GM12878 (cell line): ENCODE measurements around the gene C4orf17. TPM values are rescaled to one million over a fixed set of nuclear protein-coding genes. Genes with fewer than 3 reads are reported as not detected.

ENCODE experiments used
- ATAC-seq: fragments of 200-7000 bp; cut with Tn5 transposase; 3 replicates; pipeline ENCODE4 v1.9.1; 2020; ENCODE audit warnings: mild to moderate bottlenecking, moderate library complexity
- BruUV-seq: library from RNA; stranded (reverse); fragments of 400-500 nt; replicated peaks from 2 replicates; lab custom pipeline; 2021; lab: Mats Ljungman, UMichigan
- CTCF ChIA-PET: fragments of 300-600 bp; sonication (Branson Sonifier 250); formaldehyde crosslinking; extraction: SDS; loops from one replicate; lab custom pipeline; 2021; ENCODE audit warnings: inconsistent platforms; lab: Yijun Ruan, JAX
- POLR2A ChIA-PET: fragments of 350-600 bp; formaldehyde crosslinking; extraction: SDS; loops from one replicate; lab custom pipeline; 2021; ENCODE audit warnings: inconsistent platforms; lab: Charles Lee
- RAD21 ChIA-PET: fragments of 300-600 bp; sonication (Branson Sonifier 250); formaldehyde crosslinking; loops from one replicate; lab custom pipeline; 2023; ENCODE audit warnings: antibody characterized with exemption; ENCODE audit not compliant: unreplicated experiment; lab: Charles Lee
- SMC1A ChIA-PET: fragments of 300-600 bp; sonication (Branson Sonifier 250); formaldehyde crosslinking; loops from one replicate; lab custom pipeline; 2023; ENCODE audit not compliant: unreplicated experiment, uncharacterized antibody; lab: Charles Lee
- DNase-seq: peaks from one replicate; pipeline ENCODE4 v3.0.0-alpha.2; 2011; ENCODE audit warnings: low read depth, low spot score
- FAIRE-seq: peaks from 3 replicates; lab custom pipeline; 2011; peaks lifted over from hg19 to GRCh38; lab: Jason Lieb, UNC
- H2AFZ ChIP-seq: 2 replicates; pipeline ENCODE4 v1.6.0; 2011; ENCODE audit warnings: low read depth, low read length, control low read depth; ENCODE audit not compliant: control insufficient read depth
- H3K27ac ChIP-seq: 2 replicates; pipeline ENCODE4 v1.5.1; 2011; ENCODE audit warnings: control low read depth; ENCODE audit not compliant: control insufficient read depth, insufficient read depth
- H3K27me3 ChIP-seq, 2 experiments: replicated peaks in 1 of 2; 2 replicates each; pipeline versions ENCODE4 v1.6.0 to v1.6.1; 2011; ENCODE audit warnings: low read length in 1 of 2; ENCODE audit not compliant: control insufficient read depth in 2 of 2, insufficient read depth in 2 of 2
- H3K36me3 ChIP-seq, 2 experiments: 2 replicates each; pipeline ENCODE4 v1.5.1; 2011; ENCODE audit warnings: low read length in 1 of 2; ENCODE audit not compliant: control insufficient read depth in 2 of 2, insufficient read depth in 2 of 2
- H3K4me1 ChIP-seq: 2 replicates; pipeline ENCODE4 v1.6.1; 2011; ENCODE audit warnings: mild to moderate bottlenecking, low read length, moderate library complexity, mixed read lengths; ENCODE audit not compliant: control insufficient read depth, insufficient read depth
- H3K4me2 ChIP-seq: 2 replicates; pipeline ENCODE4 v1.6.0; 2011; ENCODE audit warnings: control low read depth; ENCODE audit not compliant: control insufficient read depth, insufficient read depth
- H3K4me3 ChIP-seq: fragments of 200-600 bp; sonication (generic); 2 replicates; pipeline ENCODE4 v1.5.1; 2016
- H3K79me2 ChIP-seq: 2 replicates; pipeline ENCODE4 v1.6.0; 2011; ENCODE audit warnings: low read length; ENCODE audit not compliant: control insufficient read depth, insufficient read depth
- H3K9ac ChIP-seq: 2 replicates; pipeline ENCODE4 v1.8.0; 2011; ENCODE audit warnings: low read length, control low read depth, mixed read lengths; ENCODE audit not compliant: control insufficient read depth, insufficient read depth
- H3K9me3 ChIP-seq: replicated peaks from 3 replicates; pipeline ENCODE4 v1.5.1; 2011; ENCODE audit warnings: mild to moderate bottlenecking, low read length; ENCODE audit not compliant: control insufficient read depth, insufficient read depth
- H4K20me1 ChIP-seq: 2 replicates; pipeline ENCODE4 v1.6.0; 2011; ENCODE audit not compliant: control insufficient read depth, insufficient read depth
- EP300 ChIP-seq, 2 experiments: fragments of 150-350 bp in 1 of 2; IDR thresholded peaks; 2 replicates each; pipeline ENCODE4 v1.6.1; 2011 to 2012; ENCODE audit warnings: low read depth in 2 of 2, low read length in 2 of 2, borderline replicate concordance in 1 of 2, improper control_type of control experiment in 1 of 2, inconsistent platforms in 1 of 2; ENCODE audit not compliant: control insufficient read depth in 1 of 2
- JUNB ChIP-seq: IDR thresholded peaks from 2 replicates; pipeline ENCODE4 v1.6.1; 2016; ENCODE audit warnings: antibody characterized with exemption, mild to moderate bottlenecking
- JUND ChIP-seq: IDR thresholded peaks from 2 replicates; pipeline ENCODE4 v1.6.1; 2012; ENCODE audit warnings: low read depth, mild to moderate bottlenecking, low read length, improper control_type of control experiment, moderate library complexity
- MTA3 ChIP-seq: IDR thresholded peaks from 2 replicates; pipeline ENCODE4 v1.6.1; 2012; ENCODE audit warnings: low read length, inconsistent platforms, borderline replicate concordance
- PAX5 ChIP-seq: IDR thresholded peaks from 2 replicates; pipeline ENCODE4 v1.6.1; 2011; ENCODE audit warnings: low read depth, low read length, borderline replicate concordance
- SPI1 ChIP-seq: IDR thresholded peaks from 2 replicates; pipeline ENCODE4 v1.6.1; 2011; ENCODE audit warnings: low read depth, mild to moderate bottlenecking, low read length, moderate library complexity, borderline replicate concordance; ENCODE audit not compliant: insufficient read depth
- ZNF217 ChIP-seq: fragments of 450-650 bp; IDR thresholded peaks from 2 replicates; pipeline ENCODE4 v1.6.1; 2017; ENCODE audit warnings: antibody characterized with exemption, mild to moderate bottlenecking
- WGBS: methylation state at CpG from one replicate; pipeline ENCODE4 v1.1.6; 2016; ENCODE audit warnings: low lambda C conversion rate; ENCODE audit not compliant: insufficient replicate concordance, insufficient coverage; ENCODE audit errors: missing lambda C conversion rate; 5-methylcytosine and 5-hydroxymethylcytosine counted together
- in situ Hi-C: fragments of 300-500 bp; cut with MboI; formaldehyde crosslinking; loops from 9 replicates; pipeline ENCODE4 v1.14.3; 2018; ENCODE audit warnings: mixed read lengths
- intact Hi-C: fragments of 100-400 bp; cut with micrococcal nuclease; formaldehyde crosslinking; loops from one replicate; pipeline ENCODE4 v1.14.2; 2022; ENCODE audit not compliant: unreplicated experiment
- polyA plus RNA-seq, 11 experiments: library from polyadenylated mRNA; depleted of rRNA in 4 of 11; unstranded in 6 of 11; stranded (reverse) in 5 of 11; fragments of >200 nt; fragmentation: Nextera tagmentation in 4 of 11; fragmentation: Illumina TruSeq in 1 of 11; extraction: Ambion mirVana in 4 of 11; extraction: Trizol in 1 of 11; gene quantifications; 1 replicate in 1 of 11; 2 replicates in 10 of 11; pipeline versions ENCODE4 v1.2.1 to v1.2.3, GENCODE V29; 2011 to 2016; ENCODE audit warnings: inconsistent platforms in 2 of 11, missing spikeins in 2 of 11, low read depth in 1 of 11
- total RNA-seq, 4 experiments: library from RNA; depleted of rRNA in 3 of 4; stranded (reverse); fragments of >200 nt in 3 of 4; fragmentation: Illumina TruSeq in 1 of 4; extraction: Trizol in 1 of 4; gene quantifications; 2 replicates each; pipeline versions ENCODE4 v1.2.1 to v1.2.3, GENCODE V29; 2013 to 2021
- TF ChIP-seq, protein P1 (sequence below): IDR thresholded peaks from 2 replicates; pipeline ENCODE4 v1.6.1; 2011; ENCODE audit warnings: low read depth, low read length, improper control_type of control experiment, borderline replicate concordance

C4orf17 gene
- total and polyA plus RNA-seq, 10 of the 15 experiments (the other 5 are each of a cell fraction or from before 2014, with no cell fraction given): not detected

DNA sequence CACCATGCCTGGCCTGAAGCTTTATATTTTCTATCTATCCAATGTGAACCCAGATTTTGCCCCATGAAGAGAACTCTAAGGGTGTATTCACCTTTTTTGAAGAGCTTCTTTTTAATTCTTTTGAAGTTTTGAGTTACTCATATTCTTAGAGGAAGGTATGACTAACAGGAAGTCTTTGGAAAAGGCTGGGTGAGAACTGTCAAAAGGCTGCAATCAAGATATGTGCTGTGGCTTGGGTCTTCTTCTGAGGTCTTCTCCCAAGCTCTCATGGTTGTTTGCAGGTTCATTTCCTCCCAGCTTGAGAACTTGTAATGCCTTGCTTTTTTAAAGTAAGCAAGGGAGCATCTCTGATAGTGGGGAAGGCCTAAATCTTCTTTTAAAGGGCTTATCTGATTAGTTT is 3.1 kb upstream of the C4orf17 start:
- Histone ChIP-seq H3K27ac (no peak overlapping the region), H3K27me3 (no peaks in the 10 kb centered on the region), H3K4me3 (no peak overlapping the region), H2AFZ (no peak overlapping the region), H3K4me1 (no peaks in the 10 kb centered on the region), H3K79me2 (no peaks in the 10 kb centered on the region), H3K36me3 (no peaks in the 10 kb centered on the region), H3K9ac (no peak overlapping the region), H3K4me2 (no peak overlapping the region), H4K20me1 (no peaks in the 10 kb centered on the region), H3K9me3 (no peaks in the 10 kb centered on the region)
- ATAC-seq (no peak), FAIRE-seq (no peak), DNase-seq (no peak)
- ChIA-PET POLR2A (no interaction called here), RAD21 (no interaction called here), CTCF (no interaction called here), SMC1A (no interaction called here)
- intact Hi-C loops (no loop called here), in situ Hi-C loops (no loop called here)
- BruUV-seq: no TSS peak
- TF ChIP-seq MTA3 (no peak), PAX5 (no peak), ZNF217 (no peak), JUNB (peak; percentile 19; the same call in 1 of the 2 replicates), JUND (no peak)

DNA sequence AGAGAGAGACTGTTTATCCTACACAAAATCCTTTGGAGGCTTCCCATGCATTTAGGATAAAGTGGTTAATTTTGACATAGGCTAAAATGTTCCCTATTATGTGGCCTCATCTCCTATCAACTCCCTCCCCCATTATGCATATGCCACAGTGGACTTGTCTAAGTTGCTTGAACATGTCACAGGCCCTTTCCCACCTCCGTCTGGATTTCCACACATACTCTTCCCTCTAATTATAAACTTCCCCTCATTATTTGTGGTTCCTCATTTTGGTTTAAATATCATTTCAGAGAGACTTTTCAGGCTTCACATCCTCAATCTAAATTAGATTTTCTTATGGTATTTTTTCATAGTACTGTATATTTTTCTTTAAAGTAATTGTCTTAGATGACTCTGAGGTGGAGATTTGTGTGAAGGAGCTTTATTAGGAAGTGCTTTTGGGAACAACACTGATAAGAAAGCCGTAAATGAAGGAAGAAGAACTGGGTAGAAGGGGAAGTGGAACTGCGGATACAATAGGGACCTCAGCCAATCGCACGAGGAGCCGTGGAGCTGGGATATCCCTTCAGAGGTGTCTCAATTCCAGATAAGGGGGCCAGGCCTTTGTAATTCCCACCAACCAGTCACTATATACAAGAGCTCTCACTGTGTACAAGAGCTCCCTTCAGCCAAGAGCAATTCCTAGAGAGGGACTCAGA is 7.9 kb downstream of the C4orf17 start:
- intact Hi-C loops: no loop called here
- RAD21 ChIA-PET: no interaction called here
- WGBS: 4% methylated on average over 6 of the region's 6 CpGs
- Histone ChIP-seq H3K79me2 (no peaks in the 10 kb centered on the region), H4K20me1 (no peaks in the 10 kb centered on the region), H3K4me1 (no peaks in the 10 kb centered on the region), H3K9me3 (no peaks in the 10 kb centered on the region), H3K36me3 (no peaks in the 10 kb centered on the region), H3K4me2 (no peak overlapping the region), H3K4me3 (no peak overlapping the region), H3K27me3 (no peaks in the 10 kb centered on the region), H2AFZ (no peak overlapping the region), H3K9ac (no peak overlapping the region), H3K27ac (no peak overlapping the region)
- TF ChIP-seq, protein P1, sequence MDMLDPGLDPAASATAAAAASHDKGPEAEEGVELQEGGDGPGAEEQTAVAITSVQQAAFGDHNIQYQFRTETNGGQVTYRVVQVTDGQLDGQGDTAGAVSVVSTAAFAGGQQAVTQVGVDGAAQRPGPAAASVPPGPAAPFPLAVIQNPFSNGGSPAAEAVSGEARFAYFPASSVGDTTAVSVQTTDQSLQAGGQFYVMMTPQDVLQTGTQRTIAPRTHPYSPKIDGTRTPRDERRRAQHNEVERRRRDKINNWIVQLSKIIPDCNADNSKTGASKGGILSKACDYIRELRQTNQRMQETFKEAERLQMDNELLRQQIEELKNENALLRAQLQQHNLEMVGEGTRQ: no peak
- TF ChIP-seq SPI1 (peak; percentile 66; the same call in 1 of the 2 replicates), EP300 (IDR thresholded peaks at IDR 0.05; ENCODE audit: borderline replicate concordance in 1 of 2, control insufficient read depth in 1 of 2, low read depth in 2 of 2, low read length in 2 of 2) (no peak)
- POLR2A ChIA-PET: no interaction called here
- DNase-seq (no peak), ATAC-seq (no peak), FAIRE-seq (no peak)
- SMC1A ChIA-PET: interaction anchor here (0.7 kb wide), 1 partner anchor 10 kb away, joined by 4 read pairs; no protein-coding TSS in a partner anchor
- CTCF ChIA-PET: interaction anchor here (0.7 kb wide), 1 partner anchor 605 kb away, joined by 3 read pairs; no protein-coding TSS in a partner anchor
- in situ Hi-C loops: no loop called here
- BruUV-seq: no TSS peak
